Sigmoid colon (tissue), 7 donors: ENCODE data around the gene ALDH1L1. TPM values are rescaled to one million over a fixed set of nuclear protein-coding genes. Genes with fewer than 3 reads are reported as not detected.

Experiments used
- DNase-seq: peaks from one replicate; pipeline ENCODE4 v3.0.0-alpha.2; 2019
- H3K27ac ChIP-seq, 4 donors: fragments of 200-600 bp; sonication (generic); one replicate each; pipeline ENCODE4 v1.5.1; 2016 to 2019; ENCODE audit warnings: mild to moderate bottlenecking in 1 of 4
- H3K27me3 ChIP-seq, 3 donors: fragments of 200-600 bp; sonication (generic); one replicate each; pipeline ENCODE4 v1.5.1; 2019; ENCODE audit warnings: mild to moderate bottlenecking in 1 of 3
- H3K36me3 ChIP-seq, 4 donors: fragments of 200-600 bp; sonication (generic); one replicate each; pipeline ENCODE4 v1.5.1; 2016 to 2019
- H3K4me1 ChIP-seq, 4 donors: fragments of 200-600 bp; sonication (generic); one replicate each; pipeline ENCODE4 v1.5.1; 2017 to 2019
- H3K4me3 ChIP-seq, 4 donors: fragments of 200-600 bp; sonication (generic); one replicate each; pipeline ENCODE4 v1.5.1; 2017 to 2019; ENCODE audit warnings: mild to moderate bottlenecking in 2 of 4, moderate library complexity in 1 of 4
- H3K9me3 ChIP-seq, 4 donors: fragments of 200-600 bp in 3 of 4; sonication (generic) in 3 of 4; one replicate each; pipeline versions ENCODE4 v1.5.1 to v1.6.1; 2013 to 2019
- CTCF ChIP-seq, 4 experiments: fragments of 450-650 bp in 3 of 4; fragments of 200-600 bp in 1 of 4; IDR thresholded peaks; one replicate each; pipeline ENCODE4 v1.5.1; 2016 to 2019; ENCODE audit warnings: antibody characterized with exemption in 4 of 4, mild to moderate bottlenecking in 3 of 4, moderate library complexity in 2 of 4
- EP300 ChIP-seq, 4 donors: sonication (generic); formaldehyde crosslinking; IDR thresholded peaks; one replicate each; pipeline ENCODE4 v1.6.1; 2017; ENCODE audit warnings: antibody characterized with exemption in 4 of 4
- POLR2A ChIP-seq, 2 donors: fragments of 450-650 bp; IDR thresholded peaks; one replicate each; pipeline ENCODE4 v1.6.1; 2016; ENCODE audit warnings: antibody characterized with exemption in 2 of 2, mild to moderate bottlenecking in 2 of 2, moderate library complexity in 2 of 2
- POLR2AphosphoS5 ChIP-seq, 4 donors: sonication (generic); formaldehyde crosslinking; IDR thresholded peaks; one replicate each; pipeline ENCODE4 v1.6.1; 2017; ENCODE audit warnings: antibody characterized with exemption in 4 of 4
- WGBS, 2 donors: extraction: QIAGEN DNeasy Blood & Tissue Kit; methylation state at CpG; one replicate each; pipeline ENCODE4 v1.1.7; 2013; 5-methylcytosine and 5-hydroxymethylcytosine counted together
- intact Hi-C: fragments of 100-400 bp; cut with DNase I; formaldehyde crosslinking; loops from one replicate; pipeline ENCODE4 v1.15.1; 2023
- polyA plus RNA-seq, 3 donors: library from polyadenylated mRNA; stranded (reverse); fragments of 200-250 nt; gene quantifications; one replicate each; pipeline ENCODE4 v1.2.3, GENCODE V29; 2013
- total RNA-seq, 4 donors: library from RNA; depleted of rRNA; stranded (reverse); fragments of >200 nt; gene quantifications; one replicate each; pipeline ENCODE4 v1.1.0, GENCODE V29; 2016
- donor health status: healthy with polysubstance abuse.
- donor health status: Bipolar disorder and iron deficiency.
- donor health status: healthy.

Gene ALDH1L1
- total and polyA plus RNA-seq, 7 donors: 7.2 to 32.5 (median 15.0) TPM

GRCh38 chr3:126142652-126143051, 37.7 kb downstream of the ALDH1L1 start:
- WGBS, 2 donors: 56 to 69% methylated on average over 3 of the region's 3 CpGs

GRCh38 chr3:126137490-126138130, 42.8 kb downstream of the ALDH1L1 start:
- no peak for TF ChIP-seq POLR2A (IDR thresholded peaks at IDR 0.05)
- no peak for TF ChIP-seq POLR2AphosphoS5 (IDR thresholded peaks at IDR 0.05)
- no peak for TF ChIP-seq CTCF (IDR thresholded peaks at IDR 0.05)
- no peak for TF ChIP-seq EP300 (IDR thresholded peaks at IDR 0.05)
- H3K36me3 ChIP-seq: no peaks in the 10 kb centered on the region
- DNase-seq: peak; percentile 41
- intact Hi-C loops: no loop called here
- no peak overlapping the region for H3K27ac ChIP-seq
- no peak overlapping the region for H3K4me3 ChIP-seq
- no peaks in the 10 kb centered on the region for H3K27me3 ChIP-seq
- H3K4me1 ChIP-seq: no peaks in the 10 kb centered on the region
- WGBS, 2 donors: 93 to 96% methylated on average over 8 of the region's 8 CpGs
- H3K9me3 ChIP-seq: no peaks in the 10 kb centered on the region

More at GRCh38 chr3:126142652-126143051, 37.7 kb downstream of the ALDH1L1 start:
- no peak for DNase-seq
- Histone ChIP-seq H3K36me3 (no peaks in the 10 kb centered on the region), H3K27me3 (no peaks in the 10 kb centered on the region), H3K27ac (no peak overlapping the region), H3K9me3 (no peaks in the 10 kb centered on the region), H3K4me3 (no peak overlapping the region), H3K4me1 (no peaks in the 10 kb centered on the region)
- TF ChIP-seq POLR2A (IDR thresholded peaks at IDR 0.05) (no peak), POLR2AphosphoS5 (IDR thresholded peaks at IDR 0.05) (no peak), EP300 (IDR thresholded peaks at IDR 0.05) (no peak), CTCF (IDR thresholded peaks at IDR 0.05) (no peak)
- intact Hi-C loops: no loop called here

GRCh38 chr3:126136428-126137220, 43.8 kb downstream of the ALDH1L1 start:
- intact Hi-C loops: no loop called here
- H3K27ac ChIP-seq: no peak overlapping the region
- no peaks in the 10 kb centered on the region for H3K36me3 ChIP-seq
- WGBS, 2 donors: 91 to 92% methylated on average over 11 of the region's 11 CpGs
- no peaks in the 10 kb centered on the region for H3K4me1 ChIP-seq
- no peak overlapping the region for H3K4me3 ChIP-seq
- no peak for TF ChIP-seq POLR2A (IDR thresholded peaks at IDR 0.05)
- no peak for TF ChIP-seq EP300 (IDR thresholded peaks at IDR 0.05)
- no peak for TF ChIP-seq CTCF (IDR thresholded peaks at IDR 0.05)
- no peak for TF ChIP-seq POLR2AphosphoS5 (IDR thresholded peaks at IDR 0.05)
- H3K27me3 ChIP-seq: no peaks in the 10 kb centered on the region
- H3K9me3 ChIP-seq: no peaks in the 10 kb centered on the region
- peak; percentile 48 for DNase-seq

- Histone ChIP-seq H3K27ac (no peak overlapping the region), H3K9me3 (no peaks in the 10 kb centered on the region), H3K27me3 (no peaks in the 10 kb centered on the region), H3K4me3 (no peak overlapping the region), H3K4me1 (no peaks in the 10 kb centered on the region), H3K36me3 (no peaks in the 10 kb centered on the region)
- peak; percentile 53 for DNase-seq
- TF ChIP-seq POLR2A (IDR thresholded peaks at IDR 0.05) (no peak), CTCF (IDR thresholded peaks at IDR 0.05) (no peak), EP300 (IDR thresholded peaks at IDR 0.05) (no peak), POLR2AphosphoS5 (IDR thresholded peaks at IDR 0.05) (no peak)
- 86 to 93% methylated on average over 15 of the region's 15 CpGs for WGBS, 2 donors
- intact Hi-C loops: loop anchor here (2.0 kb wide), 1 partner anchor 253 kb away; no protein-coding TSS in a partner anchor
Observed at GRCh38 chr3:126135406-126136076, 44.8 kb downstream of the ALDH1L1 start.
